SIG-M5 (cell line): Measurements from ENCODE around the gene HSD17B3.
"Not testable (repeated sequence)": the region's sequence is repeated elsewhere in the genome, so short reads cannot be mapped to it uniquely, and the experiment has no call there.

Source experiments
- DNase-seq: peaks from one replicate; lab custom pipeline; 2025; lab: John Stamatoyannopoulos, UW

Gene HSD17B3

DNA sequence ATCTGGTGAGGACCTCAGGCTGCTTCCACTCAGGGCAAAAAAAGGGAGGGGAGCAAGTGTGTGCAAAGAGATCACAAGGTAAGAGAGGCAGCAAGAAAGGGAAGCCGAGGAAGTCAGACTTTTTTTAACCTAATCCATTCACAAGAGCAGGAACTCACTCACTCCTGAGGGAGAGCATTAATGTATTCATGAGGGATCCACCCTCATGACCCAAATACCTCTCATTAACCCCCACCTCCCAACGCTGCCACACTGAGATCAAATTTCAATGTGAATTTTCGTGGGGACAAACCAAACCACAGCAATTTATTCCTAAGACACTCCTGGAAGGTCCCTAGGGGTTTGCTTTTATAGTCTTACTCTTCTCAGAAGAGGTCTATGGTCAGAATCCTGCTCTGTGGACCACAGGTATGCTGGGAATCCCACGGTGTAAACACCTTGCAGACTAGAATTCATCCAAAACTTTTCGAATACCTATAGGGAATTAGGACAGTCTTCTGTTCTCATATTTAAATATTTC is 108.7 kb downstream of the HSD17B3 start:
- no peak for DNase-seq

DNA sequence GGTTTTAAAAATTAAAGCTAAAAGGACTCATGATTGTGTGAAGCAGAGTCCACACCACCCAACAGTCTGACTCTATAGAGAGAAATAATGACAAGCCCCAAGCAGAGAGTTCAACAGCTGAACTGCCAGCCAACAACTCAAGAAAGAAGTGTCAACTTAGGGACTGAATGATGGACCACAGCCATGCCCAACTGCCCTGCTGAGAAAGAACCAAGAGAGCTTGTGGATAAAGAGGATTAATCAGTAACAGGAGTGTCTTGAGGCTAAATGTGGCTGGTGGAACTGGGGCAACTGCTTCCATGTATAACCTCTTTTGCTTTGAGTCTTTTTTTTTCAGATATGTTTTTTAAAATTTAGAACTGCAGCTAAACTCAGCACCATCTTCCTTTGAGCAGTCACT is 109.3 kb downstream of the HSD17B3 start:
- DNase-seq: no peak

DNA sequence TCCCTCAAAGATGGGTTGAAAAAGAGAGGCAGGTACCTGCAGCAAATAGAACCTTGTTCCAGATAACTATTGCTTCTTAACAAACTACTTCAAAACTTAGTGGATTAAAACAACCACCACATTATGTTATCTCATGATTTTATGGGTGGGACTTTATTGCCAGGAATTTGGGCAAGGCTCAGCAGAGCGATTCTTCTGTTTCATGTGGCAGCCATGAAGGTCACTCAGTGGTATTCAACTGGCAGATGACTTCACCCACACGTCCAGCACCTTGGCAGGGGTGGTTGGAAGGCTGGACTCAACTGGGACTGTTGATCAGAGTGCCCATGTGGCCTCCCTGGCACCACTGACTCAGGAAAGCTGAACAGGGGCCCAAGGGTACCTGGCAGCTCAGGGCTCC is 112.0 kb downstream of the HSD17B3 start:
- DNase-seq: no peak

DNA sequence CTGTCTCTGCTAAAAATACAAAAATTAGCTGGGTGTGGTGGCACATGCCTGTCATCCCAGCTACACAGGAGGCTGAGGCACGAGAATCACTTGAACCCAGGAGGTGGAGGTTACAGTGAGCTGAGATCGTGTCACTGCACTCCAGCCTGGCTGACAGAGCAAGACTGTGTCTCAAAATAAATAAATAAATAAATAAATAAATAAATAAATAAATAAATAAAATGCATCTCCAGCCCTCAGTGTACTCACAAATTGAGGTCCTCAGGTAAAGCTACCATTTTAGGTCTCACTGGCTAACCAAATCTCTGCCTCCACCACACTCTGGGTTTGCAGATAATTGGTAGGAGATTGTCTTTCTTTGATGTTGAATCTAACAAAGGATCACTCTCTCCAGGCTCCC is 112.4 kb downstream of the HSD17B3 start:
- DNase-seq: not testable (repeated sequence)

DNA sequence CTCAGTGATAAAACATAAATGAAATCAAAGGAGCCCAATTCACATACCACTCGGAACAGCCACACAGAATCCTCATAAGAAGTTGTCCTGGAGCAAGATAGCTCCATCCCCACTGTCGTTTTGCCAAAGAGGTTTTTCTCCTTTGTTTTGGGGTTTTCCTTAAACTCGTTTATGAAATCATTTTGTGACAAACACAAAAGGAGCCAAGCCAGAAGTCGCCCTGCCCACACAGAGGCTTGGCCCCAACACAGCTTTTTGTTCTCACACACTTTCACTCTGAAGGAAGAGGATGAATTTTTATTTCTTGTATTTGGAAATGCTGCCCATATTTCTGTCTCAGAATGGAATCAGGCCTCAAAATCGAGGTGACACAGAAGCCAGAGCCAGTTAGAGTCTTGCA is 113.4 kb downstream of the HSD17B3 start:
- no peak for DNase-seq

DNA sequence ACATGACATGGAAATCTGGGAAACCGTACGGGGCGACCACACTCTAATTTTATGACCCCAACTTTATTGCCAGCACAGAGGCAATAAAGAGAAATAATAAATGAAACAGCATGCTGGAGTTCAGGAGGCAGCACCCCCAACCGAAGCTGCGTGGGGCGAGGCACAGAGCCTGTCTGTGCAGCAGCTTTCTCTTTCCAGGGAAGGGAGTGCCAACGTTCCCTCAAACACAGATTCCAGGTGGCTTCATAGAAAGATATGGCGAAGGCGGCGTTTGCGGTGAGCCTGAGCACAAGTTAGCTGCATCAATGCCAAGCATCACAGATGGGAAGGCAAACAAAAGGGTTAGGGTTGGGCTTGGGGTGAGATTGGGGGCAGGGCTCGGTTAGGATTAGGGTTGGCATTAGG is 114.8 kb downstream of the HSD17B3 start:
- DNase-seq: no peak

DNA sequence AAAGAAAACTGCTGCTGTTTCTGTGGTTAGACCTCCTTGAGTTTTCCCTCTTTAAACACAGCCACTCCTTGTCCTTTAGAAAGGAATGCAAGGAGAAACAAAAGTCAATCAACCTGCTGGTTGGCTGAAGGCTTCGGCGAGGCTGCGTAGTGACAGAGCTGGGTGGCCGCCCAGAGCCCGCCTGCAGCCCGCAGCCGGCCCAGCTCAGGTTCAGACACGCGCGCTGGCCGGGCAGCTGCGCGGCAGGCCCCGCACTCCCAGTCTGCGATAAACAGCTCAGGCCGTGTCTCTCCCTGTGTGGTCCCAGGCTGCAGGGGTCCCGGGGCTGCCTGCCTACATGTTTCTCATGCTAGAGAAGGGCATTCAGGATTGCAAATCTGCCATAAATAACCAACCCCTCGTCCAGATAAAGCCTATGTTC is 115.4 kb downstream of the HSD17B3 start:
- no peak for DNase-seq

DNA sequence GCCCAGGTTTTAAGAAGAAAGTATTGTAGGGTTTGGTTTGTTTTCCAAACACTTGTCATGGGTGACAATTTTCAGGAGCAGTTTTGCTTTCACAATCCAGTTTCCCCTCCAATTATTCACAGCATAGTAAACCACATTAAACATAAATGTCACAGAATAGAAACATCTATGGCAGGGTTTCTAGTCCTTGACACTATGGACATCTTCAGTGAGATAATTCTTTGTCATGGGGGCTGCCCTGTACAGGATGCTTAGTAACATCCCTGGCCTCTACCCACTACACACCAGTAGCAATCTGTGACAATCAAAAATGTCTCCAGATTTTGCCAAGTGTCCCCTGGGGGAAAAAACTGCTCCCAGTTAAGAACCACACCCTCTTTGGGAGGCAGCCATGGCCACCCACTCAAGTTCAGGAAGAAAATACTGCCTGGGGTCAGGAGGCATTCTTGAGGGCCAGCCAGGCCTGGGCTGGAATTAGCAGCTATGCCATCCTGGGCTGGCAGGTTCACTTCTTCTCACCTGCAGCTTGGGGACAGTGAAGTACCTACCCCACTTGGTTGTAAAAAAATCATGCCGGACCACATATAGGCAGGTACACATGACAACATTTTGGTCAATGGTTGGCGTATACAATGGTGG is 116.3 kb downstream of the HSD17B3 start:
- DNase-seq: no peak
